GM10248 (cell line): Measurements from ENCODE around the gene NOM1.
"Not testable (repeated sequence)": the region's sequence is repeated elsewhere in the genome, so short reads cannot be mapped to it uniquely, and the experiment has no call there.

ENCODE experiments used
- CTCF ChIA-PET: fragments of 300-600 bp; sonication (Branson Sonifier 250); formaldehyde crosslinking; extraction: SDS; loops from one replicate; lab custom pipeline; 2021; ENCODE audit warnings: antibody characterized with exemption; lab: Yijun Ruan, JAX
- POLR2A ChIA-PET: fragments of 350-650 bp; sonication (Branson Sonifier 250); formaldehyde crosslinking; extraction: SDS; loops from one replicate; lab custom pipeline; 2020; ENCODE audit warnings: antibody characterized with exemption; lab: Yijun Ruan, JAX
- DNase-seq: peaks from one replicate; pipeline ENCODE4 v3.0.0; 2012; ENCODE audit errors: extremely low spot score
- CTCF ChIP-seq: IDR thresholded peaks from 2 replicates; pipeline ENCODE4 v1.5.1; 2012; ENCODE audit warnings: mild to moderate bottlenecking, low read depth; ENCODE audit errors: extremely low read depth, missing control alignments, control extremely low read depth

NOM1 gene

GRCh38 chr7:156928406-156928747 is 21.1 kb upstream of the NOM1 start:
- ChIA-PET CTCF (no interaction called here), POLR2A (no interaction called here)
- no peak for DNase-seq
- TF ChIP-seq CTCF, result no peak

GRCh38 chr7:156929789-156930539 is 19.5 kb upstream of the NOM1 start:
- TF ChIP-seq CTCF, result no peak
- DNase-seq, result no peak
- ChIA-PET CTCF (interaction anchor here (0.7 to 1.5 kb wide), 4 partner anchors 9 to 41 kb away, joined by 3 to 6 read pairs (median 4); partner anchors contain the start of gene NOM1), POLR2A (no interaction called here)

- no peak for TF ChIP-seq CTCF
- DNase-seq, result no peak
- ChIA-PET CTCF (interaction anchor here (1.4 kb wide), 1 partner anchor 18 kb away, joined by 3 read pairs; the partner anchor contains the start of gene NOM1), POLR2A (no interaction called here)
Measured at GRCh38 chr7:156932006-156932405, 17.5 kb upstream of the NOM1 start.

- CTCF ChIA-PET, result no interaction called here
- POLR2A ChIA-PET, result no interaction called here
- TF ChIP-seq CTCF, result no peak
- no peak for DNase-seq
Measured at GRCh38 chr7:156935250-156935649, 14.3 kb upstream of the NOM1 start.

- CTCF ChIA-PET, result interaction anchor here (1.0 to 1.5 kb wide), 2 partner anchors 12 to 13 kb away, joined by 3 to 8 read pairs; partner anchors contain the start of gene NOM1
- POLR2A ChIA-PET, DNase-seq: not testable (repeated sequence)
Measured at GRCh38 chr7:156936766-156937165, 12.7 kb upstream of the NOM1 start.

GRCh38 chr7:156940421-156941122 is 8.9 kb upstream of the NOM1 start:
- POLR2A ChIA-PET, result no interaction called here
- DNase-seq, result no peak
- CTCF ChIA-PET, result interaction anchor here (2.7 kb wide), 1 partner anchor 9 kb away, joined by 10 read pairs; the partner anchor contains the start of gene NOM1
- TF ChIP-seq CTCF, result no peak
